GM19240 (cell line): ENCODE data around the gene DGKZ.
"Not testable (repeated sequence)": the region's sequence is repeated elsewhere in the genome, so short reads cannot be mapped to it uniquely, and the experiment has no call there.

Source experiments
- DNase-seq: peaks from one replicate; pipeline ENCODE4 v3.0.0; 2011; ENCODE audit warnings: low spot score; ENCODE audit not compliant: insufficient read length

The DGKZ gene

DNA sequence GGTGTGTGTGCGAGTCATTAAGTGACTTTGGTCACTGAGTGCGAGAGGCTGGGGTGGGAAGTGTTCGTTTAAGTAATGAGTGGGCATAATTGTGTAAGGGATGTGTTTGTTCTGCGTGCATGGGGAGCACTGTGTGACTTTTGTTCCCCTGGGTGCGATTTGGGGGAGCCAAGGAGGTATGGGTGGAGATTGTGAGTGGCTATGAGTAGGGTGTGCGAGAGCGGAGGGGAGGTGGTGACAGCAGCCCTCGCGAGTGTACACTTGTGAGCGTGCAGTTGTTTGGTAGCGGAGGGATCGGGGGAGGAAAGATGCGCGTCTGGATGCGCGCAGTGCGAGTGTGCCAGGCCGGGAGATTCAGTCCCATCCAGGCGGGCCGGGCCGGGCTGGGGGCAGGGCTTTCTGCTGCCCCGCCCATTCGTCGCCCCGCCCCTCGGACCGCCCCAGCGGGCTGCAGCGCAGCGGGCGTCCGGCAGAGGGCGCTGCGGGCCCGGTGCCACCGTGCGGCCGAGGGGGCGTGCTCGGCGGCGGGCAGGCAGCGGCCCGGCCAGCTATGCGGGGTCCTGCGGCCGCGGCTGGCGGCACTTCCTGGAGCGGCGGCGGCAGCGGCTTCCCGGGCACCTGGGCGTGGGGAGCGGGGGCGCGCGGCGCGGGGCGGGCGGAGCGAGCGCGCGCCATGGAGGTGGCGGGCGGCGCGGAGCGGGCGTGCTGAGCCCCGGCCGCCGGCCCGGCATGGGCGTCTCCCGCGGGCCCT is at the start of gene DGKZ:
Gene DGKZ, plus strand, starts transcription at position 578 of the 751 bp plus-strand sequence. CDS start 197 bp downstream, outside the sequence.
- DNase-seq, result peak; percentile 87

- DNase-seq, result no peak
Measured at GRCh38 chr11:46298699-46299433, 48.4 kb upstream of the DGKZ start.

DNA sequence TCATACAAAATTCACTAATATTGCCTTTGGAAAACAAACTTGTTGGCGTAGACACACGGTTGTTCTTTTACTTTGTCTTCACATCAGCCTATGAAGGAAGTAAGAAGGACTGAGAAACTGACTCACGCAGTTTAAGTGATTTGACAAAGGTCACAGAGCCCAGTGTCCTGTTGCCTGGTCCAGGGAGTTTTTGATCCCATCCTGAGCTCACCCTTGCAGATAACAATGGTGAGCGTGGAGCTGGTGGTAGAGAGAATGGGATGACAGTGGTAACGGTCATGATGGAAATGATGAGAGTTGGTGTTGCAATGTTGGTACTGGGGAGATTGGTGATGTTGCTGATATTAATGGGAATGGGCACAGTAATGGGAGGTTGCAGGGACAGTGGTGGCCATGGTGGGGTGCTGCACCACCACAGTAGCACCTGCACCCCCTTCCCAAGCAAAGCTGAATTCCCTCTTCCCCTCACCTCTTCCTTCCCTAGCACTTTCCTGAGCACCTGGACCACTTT is 47.8 kb upstream of the DGKZ start:
- DNase-seq, result no peak

- no peak for DNase-seq
Measured at GRCh38 chr11:46300270-46300669, 47.0 kb upstream of the DGKZ start.

DNA sequence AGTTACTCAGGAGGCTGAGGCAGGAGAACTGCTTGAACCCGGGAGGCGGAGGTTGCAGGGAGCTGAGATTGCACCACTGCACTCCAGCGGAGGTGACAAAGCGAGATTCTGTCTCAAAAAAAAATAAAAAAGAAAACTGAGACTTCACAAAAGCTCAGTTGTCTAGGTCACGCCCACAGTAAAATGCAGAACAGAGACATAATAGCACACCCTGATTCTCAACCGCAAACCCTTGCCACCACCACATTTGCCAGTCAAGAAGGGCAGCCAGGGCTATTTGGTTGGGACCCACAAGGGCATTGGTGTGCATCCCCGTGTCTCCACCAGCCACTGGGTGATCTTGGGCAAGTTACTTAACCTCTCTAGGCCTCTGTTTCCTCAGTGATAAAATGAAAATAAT is 44.4 kb upstream of the DGKZ start:
- DNase-seq, result peak; percentile 75

- DNase-seq, result not testable (repeated sequence)
Measured at GRCh38 chr11:46304036-46304435, 43.2 kb upstream of the DGKZ start.

DNA sequence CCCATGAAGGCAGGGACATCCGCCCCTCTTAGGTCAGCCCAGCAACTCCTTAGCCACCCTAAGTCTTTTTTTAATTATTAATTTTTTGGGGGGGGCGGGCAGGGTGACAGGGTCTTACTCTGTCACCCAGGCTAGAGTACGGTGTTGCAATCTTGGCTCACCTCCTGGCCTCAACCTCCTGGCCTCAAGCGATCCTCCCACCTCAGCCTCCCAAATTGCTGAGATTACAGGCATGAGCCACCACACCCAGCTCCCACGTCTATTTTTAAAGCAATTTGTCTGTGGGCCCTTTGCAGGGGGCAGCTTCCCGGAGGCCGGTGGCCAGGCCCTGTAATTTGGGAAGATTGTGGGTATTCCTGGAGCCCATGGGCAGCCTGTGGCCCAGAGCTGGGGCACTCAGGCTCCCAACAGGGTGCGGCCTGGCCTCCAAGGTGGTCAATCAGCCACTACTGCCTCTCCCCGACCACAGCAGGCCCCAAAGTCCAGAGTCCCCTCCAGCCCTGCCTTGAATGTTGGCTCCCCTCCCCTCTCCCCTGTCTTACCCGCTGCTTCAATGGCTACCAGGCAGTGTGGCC is 42.6 kb upstream of the DGKZ start:
- no peak for DNase-seq

- no peak for DNase-seq
Measured at GRCh38 chr11:46305295-46305694, 42.0 kb upstream of the DGKZ start.

DNA sequence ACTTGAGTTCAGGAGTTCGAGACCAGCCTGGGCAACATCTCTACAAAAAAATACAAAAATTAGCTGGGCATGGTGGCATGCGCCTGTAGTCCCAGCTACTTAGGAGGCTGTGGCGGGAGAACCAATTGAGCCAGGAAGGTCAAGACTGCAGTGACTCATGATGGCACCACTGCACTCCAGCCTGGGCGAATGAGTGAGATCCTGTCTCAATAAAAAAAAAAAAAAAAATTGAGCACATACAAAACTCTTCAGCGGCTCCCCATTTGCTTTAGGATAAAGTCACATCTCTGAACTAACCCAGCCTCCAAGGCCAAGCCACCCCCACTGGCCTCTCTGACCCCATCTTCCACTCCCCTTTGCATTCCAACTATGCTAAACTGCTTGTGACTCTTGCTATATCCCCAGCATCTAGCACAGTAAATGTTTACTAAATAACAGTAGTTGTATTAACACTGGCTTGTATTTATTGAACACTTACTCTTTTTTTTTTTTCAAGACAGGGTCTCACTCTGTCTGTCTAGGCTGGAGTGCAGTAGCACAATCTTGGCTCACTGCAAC is 40.9 kb upstream of the DGKZ start:
- no peak for DNase-seq

GRCh38 chr11:46307369-46307768 is 39.9 kb upstream of the DGKZ start:
- DNase-seq, result no peak

DNA sequence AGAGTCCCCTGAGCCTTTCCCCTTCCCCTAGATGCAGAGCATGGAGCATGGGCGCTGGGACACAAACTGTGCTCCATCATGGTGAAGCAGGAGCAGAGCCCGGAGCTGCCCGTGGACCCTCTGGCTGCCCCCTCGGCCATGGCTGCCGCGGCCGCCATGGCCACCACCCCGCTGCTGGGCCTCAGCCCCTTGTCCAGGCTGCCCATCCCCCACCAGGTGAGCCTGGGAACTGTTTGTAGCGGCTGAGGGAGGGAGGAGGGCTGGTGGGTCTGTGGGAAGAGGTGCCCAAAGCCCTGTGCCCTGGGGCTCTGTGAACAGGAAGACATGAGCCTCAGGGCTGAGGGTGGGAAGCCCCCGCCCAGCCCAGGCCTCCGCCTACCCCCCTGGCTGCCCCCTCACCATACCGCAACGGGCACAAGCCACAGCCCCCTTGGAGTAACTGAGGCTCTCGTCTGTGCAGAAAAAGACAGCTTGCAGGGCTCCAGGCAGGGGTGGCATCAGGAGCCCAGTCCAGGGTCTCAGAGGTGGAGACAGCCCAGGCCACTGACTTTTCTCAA is 39.4 kb upstream of the DGKZ start:
- no peak for DNase-seq

GRCh38 chr11:46308631-46309419 is 38.4 kb upstream of the DGKZ start:
- DNase-seq, result peak; percentile 76

- no peak for DNase-seq
Measured at GRCh38 chr11:46309814-46310259, 37.4 kb upstream of the DGKZ start.

GRCh38 chr11:46315033-46315738 is 32.1 kb upstream of the DGKZ start:
- DNase-seq, result peak; percentile 80

DNA sequence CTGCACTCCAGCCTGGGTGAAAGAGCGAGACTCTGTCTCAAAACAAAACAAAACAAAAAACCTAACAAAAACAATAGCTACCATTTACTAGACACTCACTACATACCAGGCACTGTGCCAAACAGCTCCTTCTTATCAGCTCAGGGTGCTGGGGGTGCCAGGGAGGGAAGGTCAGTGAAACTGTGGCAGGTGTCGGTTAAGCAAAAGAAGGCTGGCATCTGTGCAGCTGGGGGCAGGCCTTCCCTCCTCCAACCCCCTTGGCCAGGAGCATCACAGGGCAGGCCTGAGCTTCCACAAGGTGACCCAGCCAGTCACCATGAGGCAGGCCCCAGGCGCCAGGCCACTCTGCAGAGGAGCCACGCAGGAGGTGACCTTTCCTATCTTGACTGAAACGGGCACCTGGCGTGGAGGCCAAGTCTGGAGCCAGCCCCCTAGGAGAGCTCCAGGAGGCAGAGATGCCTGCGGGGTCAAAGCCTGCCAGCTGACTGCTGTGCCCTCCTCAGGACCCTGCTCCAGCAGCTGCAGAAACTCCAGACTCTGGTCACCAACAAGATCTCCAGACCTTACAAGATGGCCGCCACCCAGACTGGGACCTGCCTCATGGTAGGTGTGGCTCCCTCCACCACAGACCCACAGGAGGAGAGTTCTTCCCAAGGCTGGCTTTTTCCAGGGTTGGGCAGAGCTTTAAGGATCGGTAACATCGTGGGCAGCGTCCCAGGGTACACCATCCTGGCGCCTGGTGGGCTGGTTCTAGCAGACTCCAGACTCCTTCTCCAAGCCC is 31.3 kb upstream of the DGKZ start:
- no peak for DNase-seq

DNA sequence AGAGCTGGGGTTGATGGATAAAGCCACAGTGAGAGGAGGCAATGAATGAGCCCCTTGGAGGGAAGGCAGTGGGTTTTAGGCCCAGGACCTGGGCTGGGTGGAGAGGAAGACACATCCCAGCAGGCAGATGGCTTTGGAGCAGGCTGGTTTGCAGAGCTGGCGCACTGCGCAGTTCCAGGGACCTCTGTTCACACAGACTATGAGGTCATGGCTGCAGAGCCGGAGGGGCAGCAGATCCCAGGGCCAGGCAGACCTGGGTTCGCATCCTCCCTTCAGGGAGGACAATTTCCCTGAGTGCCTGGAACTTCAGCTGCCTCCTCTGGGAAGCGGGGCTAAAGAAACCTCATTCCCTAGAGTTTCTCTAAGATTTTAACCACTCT is 28.2 kb upstream of the DGKZ start:
- no peak for DNase-seq

DNA sequence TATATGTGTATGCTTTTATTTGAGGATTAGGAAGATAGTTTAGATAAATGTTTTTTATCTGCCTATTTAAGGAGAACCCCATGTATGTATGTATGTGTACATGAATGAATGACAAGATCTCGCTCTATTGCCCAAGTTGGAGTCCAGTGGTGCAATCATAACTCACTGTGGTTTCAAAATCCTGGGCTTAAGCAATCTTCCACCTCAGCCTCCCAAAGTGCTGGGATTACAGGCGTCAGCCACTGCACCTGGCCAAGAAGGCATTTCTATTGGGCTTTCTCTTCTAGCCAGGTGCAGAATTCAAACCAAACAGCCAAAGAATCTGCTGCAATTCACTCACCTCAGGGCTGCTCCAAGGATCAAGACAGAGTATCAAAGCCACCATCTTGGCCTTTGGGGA is 25.5 kb upstream of the DGKZ start:
- DNase-seq, result no peak

DNA sequence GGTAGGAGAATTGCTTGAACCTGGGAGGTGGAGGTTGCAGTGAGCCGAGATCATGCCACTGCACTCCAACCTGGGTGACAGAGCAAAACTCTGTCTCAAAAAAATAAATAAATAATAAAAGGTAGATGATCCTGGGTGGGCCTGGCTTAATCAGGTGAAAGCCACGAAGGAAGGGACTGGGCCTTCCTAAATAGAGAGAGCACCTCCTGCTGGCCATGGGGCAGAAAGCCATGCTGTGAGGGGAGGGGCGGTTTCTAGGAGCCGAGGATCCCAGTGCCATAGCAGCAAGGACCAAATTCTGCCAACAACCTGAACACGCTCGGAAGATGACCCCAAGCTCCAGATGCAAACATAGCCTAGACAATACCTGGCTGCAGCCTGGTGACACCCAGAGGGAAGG is 24.5 kb upstream of the DGKZ start:
- DNase-seq, result no peak

DNA sequence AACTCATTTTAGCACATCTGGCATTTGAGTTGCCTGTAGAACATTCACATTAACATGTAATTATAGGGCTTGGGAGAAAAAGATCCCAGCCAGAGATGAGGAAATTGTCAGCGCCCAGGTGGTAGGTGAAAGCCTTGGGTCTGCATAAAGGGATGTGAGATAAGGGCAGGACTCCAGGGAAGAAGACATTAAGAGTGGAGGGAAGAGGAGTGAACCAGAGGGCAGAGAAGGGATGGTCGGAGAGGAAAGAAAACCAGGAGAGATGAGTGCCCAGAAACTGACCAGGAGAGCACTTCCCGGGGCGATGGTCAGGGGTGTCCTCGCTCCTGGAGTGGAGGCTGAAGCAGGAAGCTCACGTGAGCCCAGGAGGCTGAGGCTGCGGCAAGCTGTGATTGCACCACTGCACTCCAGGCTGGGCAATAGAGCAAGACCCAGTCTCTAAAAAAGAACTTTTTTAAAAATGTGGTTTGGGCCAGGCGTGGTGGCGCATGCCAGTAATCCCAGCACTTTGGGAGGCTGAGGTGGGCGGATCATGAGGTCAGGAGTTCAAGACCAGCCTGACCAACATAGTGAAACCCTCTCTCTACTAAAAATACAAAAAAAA is 20.3 kb upstream of the DGKZ start:
- DNase-seq, result no peak
